ENCODE results near the gene AMER2.

DNA sequence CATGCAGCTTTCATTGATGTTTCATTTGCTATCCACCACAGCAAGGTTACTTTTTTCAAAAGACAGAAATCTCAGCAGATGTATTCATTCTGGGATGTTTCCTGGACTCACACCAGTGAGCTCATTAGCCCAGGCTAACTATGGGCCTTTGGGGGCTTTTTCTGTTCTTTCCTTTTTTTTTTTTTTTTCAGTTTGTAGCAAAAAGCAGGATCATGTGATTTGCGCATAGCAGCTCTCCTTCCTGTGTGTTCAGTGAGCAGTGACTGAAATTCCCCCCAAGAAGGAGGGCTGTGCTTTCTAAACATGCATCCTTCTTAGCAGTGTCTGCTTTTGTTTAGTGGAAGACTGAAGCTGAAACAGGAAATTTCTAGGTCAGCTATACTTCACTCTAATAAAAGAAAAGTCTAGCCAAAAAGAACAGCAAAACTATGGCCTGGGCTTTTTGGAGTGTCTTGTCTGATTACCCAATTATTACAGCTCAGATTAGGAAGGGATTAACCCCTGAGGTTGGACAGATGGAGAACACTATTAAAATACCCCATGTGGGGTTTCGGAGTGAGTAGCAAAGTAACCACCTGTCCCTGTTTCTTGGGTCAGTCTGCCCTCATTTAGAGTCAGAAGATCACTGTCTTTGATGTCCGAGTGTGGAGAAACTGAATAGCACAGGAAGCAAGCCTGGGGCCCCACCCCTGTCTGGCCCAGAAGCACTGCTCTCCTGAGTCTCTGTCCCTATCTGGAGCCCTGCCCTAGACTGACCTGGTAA lies 8.9 kb upstream of the AMER2 start:
- no peak for TF ChIP-seq EP300 (IDR thresholded peaks at IDR 0.05; ENCODE audit: borderline replicate concordance)
- no peak for TF ChIP-seq YY1 (IDR thresholded peaks at IDR 0.05; ENCODE audit: low read depth)
- no peak for TF ChIP-seq EGR1 (IDR thresholded peaks at IDR 0.05)
- no peak for TF ChIP-seq NFIC (IDR thresholded peaks at IDR 0.05)
- TF ChIP-seq MAX (IDR thresholded peaks at IDR 0.05) = no peak
- TF ChIP-seq ZBTB7A (IDR thresholded peaks at IDR 0.05; ENCODE audit: low read depth) = no peak

Measured in Ishikawa (cell line).